Tibial nerve (tissue), 4 donors: ENCODE results near the gene CEP250.

Experiments used
- CTCF ChIP-seq, 5 experiments: fragments of 200-600 bp in 3 of 5; fragments of 450-650 bp in 2 of 5; sonication (generic) in 3 of 5; IDR thresholded peaks; one replicate each; pipeline ENCODE4 v1.5.1; 2016 to 2019; ENCODE audit warnings: antibody characterized with exemption in 5 of 5, mild to moderate bottlenecking in 3 of 5, moderate library complexity in 2 of 5
- EP300 ChIP-seq, 2 donors: sonication (generic); formaldehyde crosslinking; IDR thresholded peaks; one replicate each; pipeline ENCODE4 v1.6.1; 2017; ENCODE audit warnings: antibody characterized with exemption in 2 of 2, mild to moderate bottlenecking in 1 of 2
- POLR2A ChIP-seq, 2 donors: fragments of 450-650 bp; IDR thresholded peaks; one replicate each; pipeline ENCODE4 v1.6.1; 2017; ENCODE audit warnings: antibody characterized with exemption in 2 of 2, mild to moderate bottlenecking in 2 of 2, moderate library complexity in 2 of 2

GRCh38 chr20:35514371-35514932, 59.1 kb downstream of the CEP250 start:
- TF ChIP-seq POLR2A (IDR thresholded peaks at IDR 0.05), result no peak
- no peak for TF ChIP-seq CTCF (IDR thresholded peaks at IDR 0.05)
- no peak for TF ChIP-seq EP300 (IDR thresholded peaks at IDR 0.05)
